Smooth muscle cell of the coronary artery (primary cell): ENCODE results near the gene MT1HL1. TPM values are rescaled to one million over a fixed set of nuclear protein-coding genes. Genes with fewer than 3 reads are reported as not detected.

Experiments used
- total RNA-seq: library from RNA; depleted of rRNA; stranded (reverse); fragments of >200 nt; gene quantifications from 2 replicates; pipeline ENCODE4 v1.2.3, GENCODE V29; 2014; ENCODE audit warnings: low replicate concordance

The MT1HL1 gene
- not detected in 2 replicates for total RNA-seq

DNA sequence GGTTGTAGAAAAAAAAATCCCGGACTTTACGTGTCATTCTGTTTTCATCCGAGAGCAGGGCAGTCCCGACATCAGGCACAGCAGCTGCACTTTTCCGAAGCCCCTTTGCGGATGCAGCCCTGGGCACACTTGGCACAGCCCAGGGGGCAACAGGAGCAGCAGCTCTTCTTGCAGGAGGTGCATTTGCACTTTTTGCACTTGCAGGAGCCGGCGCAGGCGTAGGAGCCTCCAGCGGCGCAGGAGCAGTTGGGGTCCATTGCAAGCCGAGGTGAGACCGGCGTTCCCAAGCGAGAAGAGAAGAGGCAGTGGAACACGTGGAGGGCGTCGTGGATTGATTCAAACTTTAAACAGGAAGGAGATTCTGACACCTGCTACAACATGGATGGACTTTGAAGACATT lies at the start of gene MT1HL1:
MT1HL1 (minus strand) TSS at position 326 of the 400 bp plus-strand sequence; CDS start at position 257, 69 bp downstream.

DNA sequence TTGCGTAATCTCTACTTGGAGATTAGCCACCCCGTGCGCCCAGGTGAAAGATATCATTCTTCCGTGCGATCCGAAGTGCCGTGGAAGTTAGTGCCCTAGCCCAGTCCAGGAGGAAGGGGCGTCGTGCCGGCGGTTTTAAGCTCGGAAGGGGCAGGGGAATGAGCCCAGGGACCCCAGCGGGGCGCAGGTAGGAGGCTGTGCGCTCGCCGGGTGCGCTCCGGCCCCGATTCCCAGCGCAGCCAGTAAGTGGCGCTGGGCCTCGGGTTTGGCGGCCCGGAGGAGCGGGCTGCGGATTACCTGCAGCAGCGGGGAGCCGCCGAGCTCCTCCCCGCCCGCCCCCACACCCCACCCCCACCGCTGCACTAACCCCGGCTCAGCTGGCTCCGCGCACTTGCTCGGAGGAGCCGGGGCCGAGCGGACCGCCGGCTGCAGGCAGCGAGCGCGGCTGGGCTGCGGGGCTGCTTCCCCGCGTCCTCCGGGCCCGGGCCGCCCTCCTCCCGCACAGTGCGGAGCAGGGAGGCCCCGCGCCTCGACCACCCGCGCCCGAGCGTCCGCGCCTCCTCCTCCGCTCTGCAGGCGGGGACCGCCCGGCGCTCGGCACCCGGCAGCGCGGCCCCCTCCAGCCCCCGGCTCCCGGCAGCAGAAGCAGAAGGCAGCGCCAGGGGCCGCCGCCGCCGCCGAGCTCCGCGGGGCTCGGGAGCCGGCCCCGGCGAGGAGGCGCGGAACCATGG lies 37.7 kb upstream of the MT1HL1 start, which contains the start of gene RYR2:
RYR2 (plus strand) TSS at position 390 of the 731 bp plus-strand sequence; CDS start at position 728, 338 bp downstream.

Other genes with a start within 250 kb of the MT1HL1 start
- gene MTR, start 209.1 kb downstream of the MT1HL1 start, total RNA-seq, result 19.8 and 33.1 TPM in 2 replicates
- gene RYR2, start 37.7 kb upstream of the MT1HL1 start, total RNA-seq, result under 0.01 TPM in 1 of 2 replicates, not detected in the other